Smooth muscle cell (in vitro differentiated cells): ENCODE data around the gene HOXC9. TPM values are rescaled to one million over a fixed set of nuclear protein-coding genes. Genes with fewer than 3 reads are reported as not detected.

ENCODE experiments used
- DNase-seq: peaks from one replicate; lab custom pipeline; 2025; ENCODE audit not compliant: unreplicated experiment; lab: John Stamatoyannopoulos, UW
- H2AFZ ChIP-seq: fragments of 200-600 bp; sonication (generic); 2 replicates; pipeline ENCODE4 v1.6.0; 2016; ENCODE audit warnings: antibody characterized with exemption, low read depth, mild to moderate bottlenecking
- H3F3A ChIP-seq: fragments of 200-600 bp; sonication (generic); 2 replicates; pipeline ENCODE4 v1.6.0; 2017; ENCODE audit warnings: antibody characterized with exemption, low read depth
- H3K27ac ChIP-seq: fragments of 200-600 bp; sonication (generic); 2 replicates; pipeline ENCODE4 v1.5.1; 2016; ENCODE audit warnings: low read depth, mild to moderate bottlenecking
- H3K27me3 ChIP-seq: fragments of 200-600 bp; sonication (generic); 2 replicates; pipeline ENCODE4 v1.6.1; 2016; ENCODE audit warnings: low read depth, mild to moderate bottlenecking
- H3K36me3 ChIP-seq: fragments of 200-600 bp; sonication (generic); 2 replicates; pipeline ENCODE4 v1.5.1; 2016; ENCODE audit warnings: low read depth
- H3K4me1 ChIP-seq: fragments of 200-600 bp; sonication (generic); 2 replicates; pipeline ENCODE4 v1.5.1; 2016; ENCODE audit warnings: low read depth
- H3K4me2 ChIP-seq: fragments of 200-600 bp; sonication (generic); 2 replicates; pipeline ENCODE4 v1.6.0; 2016; ENCODE audit warnings: mild to moderate bottlenecking
- H3K4me3 ChIP-seq: fragments of 200-600 bp; sonication (generic); 2 replicates; pipeline ENCODE4 v1.5.1; 2016; ENCODE audit warnings: mild to moderate bottlenecking
- H3K79me2 ChIP-seq: fragments of 200-600 bp; sonication (generic); 2 replicates; pipeline ENCODE4 v1.6.0; 2016; ENCODE audit warnings: low read depth, mild to moderate bottlenecking
- H3K9ac ChIP-seq: fragments of 200-600 bp; sonication (generic); 2 replicates; pipeline ENCODE4 v1.6.0; 2016; ENCODE audit warnings: low read depth
- H3K9me3 ChIP-seq: fragments of 200-600 bp; sonication (generic); replicated peaks from 2 replicates; pipeline ENCODE4 v1.5.1; 2016; ENCODE audit warnings: low read depth
- H4K20me1 ChIP-seq: fragments of 200-600 bp; sonication (generic); 2 replicates; pipeline ENCODE4 v1.6.0; 2016; ENCODE audit warnings: low read depth
- WGBS: methylation state at CpG from one replicate; pipeline ENCODE4 v1.1.7; 2016; ENCODE audit warnings: low lambda C conversion rate; 5-methylcytosine and 5-hydroxymethylcytosine counted together
- polyA plus RNA-seq: library from polyadenylated mRNA; unstranded; fragments of >200 nt; fragmentation: Nextera tagmentation; extraction: Ambion mirVana; gene quantifications from 2 replicates; pipeline ENCODE4 v1.2.1, GENCODE V29; 2016
- total RNA-seq: library from RNA; depleted of rRNA; stranded (reverse); fragments of >200 nt; gene quantifications from 2 replicates; pipeline ENCODE4 v1.2.3, GENCODE V29; 2014
- TF ChIP-seq, protein P1 (sequence below): fragments of 200-600 bp; sonication (generic); IDR thresholded peaks from 2 replicates; pipeline ENCODE4 v1.5.1; 2017; ENCODE audit warnings: borderline replicate concordance, mild to moderate bottlenecking, antibody characterized with exemption; ENCODE audit not compliant: insufficient read depth, poor library complexity, severe bottlenecking

The HOXC9 gene
- total and polyA plus RNA-seq, 2 experiments from 2014 or later, result 1.2 to 2.7 TPM

DNA sequence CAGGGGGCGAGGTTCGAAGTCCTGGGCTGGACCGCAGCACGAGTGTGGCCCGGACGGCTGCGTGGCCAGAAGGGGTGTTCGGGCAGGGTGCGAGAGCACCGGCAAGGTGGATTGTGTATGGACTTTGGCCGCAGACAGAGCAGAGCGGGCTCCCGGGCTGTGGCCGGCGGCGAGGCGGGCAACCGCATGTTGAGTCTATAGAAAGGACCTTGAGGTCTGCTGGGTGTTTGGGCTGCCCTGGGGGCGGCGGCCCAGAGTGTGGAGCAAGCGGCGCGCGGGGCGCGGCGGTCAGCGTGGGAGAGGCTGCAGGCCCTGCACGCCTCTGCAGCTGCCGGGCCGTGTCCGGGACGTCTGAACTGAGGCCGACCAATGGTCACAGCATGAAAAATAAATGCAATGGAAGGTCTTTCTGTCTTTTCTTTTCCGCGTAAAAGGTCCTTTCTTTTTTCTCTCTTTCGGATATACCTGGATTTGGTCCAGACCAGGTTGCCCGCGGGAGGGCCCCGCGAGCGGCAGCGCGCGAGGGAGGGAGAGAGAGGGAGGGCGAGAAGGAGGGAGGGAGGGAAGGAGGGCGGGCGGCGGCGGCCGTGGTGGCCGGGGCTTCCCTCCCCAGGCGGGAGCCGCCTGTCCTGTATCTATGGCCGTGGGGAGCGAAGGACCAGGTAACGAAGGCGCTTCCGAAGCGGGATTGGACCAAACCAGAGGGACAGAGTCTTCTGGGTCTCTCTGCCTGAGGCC lies 5.5 kb upstream of the HOXC9 start:
- TF ChIP-seq, protein P1, sequence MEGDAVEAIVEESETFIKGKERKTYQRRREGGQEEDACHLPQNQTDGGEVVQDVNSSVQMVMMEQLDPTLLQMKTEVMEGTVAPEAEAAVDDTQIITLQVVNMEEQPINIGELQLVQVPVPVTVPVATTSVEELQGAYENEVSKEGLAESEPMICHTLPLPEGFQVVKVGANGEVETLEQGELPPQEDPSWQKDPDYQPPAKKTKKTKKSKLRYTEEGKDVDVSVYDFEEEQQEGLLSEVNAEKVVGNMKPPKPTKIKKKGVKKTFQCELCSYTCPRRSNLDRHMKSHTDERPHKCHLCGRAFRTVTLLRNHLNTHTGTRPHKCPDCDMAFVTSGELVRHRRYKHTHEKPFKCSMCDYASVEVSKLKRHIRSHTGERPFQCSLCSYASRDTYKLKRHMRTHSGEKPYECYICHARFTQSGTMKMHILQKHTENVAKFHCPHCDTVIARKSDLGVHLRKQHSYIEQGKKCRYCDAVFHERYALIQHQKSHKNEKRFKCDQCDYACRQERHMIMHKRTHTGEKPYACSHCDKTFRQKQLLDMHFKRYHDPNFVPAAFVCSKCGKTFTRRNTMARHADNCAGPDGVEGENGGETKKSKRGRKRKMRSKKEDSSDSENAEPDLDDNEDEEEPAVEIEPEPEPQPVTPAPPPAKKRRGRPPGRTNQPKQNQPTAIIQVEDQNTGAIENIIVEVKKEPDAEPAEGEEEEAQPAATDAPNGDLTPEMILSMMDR, result no peak
- Histone ChIP-seq H3K4me1 (no peaks in the 10 kb centered on the region), H3K9me3 (no peaks in the 10 kb centered on the region), H3K27ac (no peak overlapping the region), H3K79me2 (no peaks in the 10 kb centered on the region), H3F3A (no peaks in the 10 kb centered on the region), H3K4me3 (peak overlapping the region; percentile 49), H3K36me3 (no peaks in the 10 kb centered on the region), H3K27me3 (peaks cover 100% of the 10 kb centered on the region), H3K4me2 (peak overlapping the region; percentile 89), H3K9ac (no peak overlapping the region), H4K20me1 (no peaks in the 10 kb centered on the region), H2AFZ (no peak overlapping the region)
- no peak for DNase-seq
- 11% methylated on average over 36 of the region's 60 CpGs for WGBS

DNA sequence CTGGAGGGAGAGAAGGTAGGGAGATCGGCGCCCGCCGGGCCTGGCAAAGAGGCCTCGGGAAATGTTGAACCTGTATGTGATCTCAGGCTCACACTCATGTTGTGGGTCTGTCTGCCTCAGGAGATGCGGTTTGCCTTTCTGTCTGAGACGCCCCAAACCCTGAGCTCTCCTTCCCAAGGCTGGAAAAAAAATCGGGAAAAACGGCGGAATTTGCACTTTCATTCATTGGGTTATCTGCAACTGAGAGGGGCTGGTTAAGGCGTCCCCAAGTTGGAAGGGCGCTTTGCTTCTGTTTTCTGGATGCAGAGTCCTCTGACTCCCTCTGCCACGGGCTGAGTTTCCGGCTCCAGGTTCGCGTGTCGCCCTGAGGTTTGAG lies 5.0 kb upstream of the HOXC9 start:
- Histone ChIP-seq H4K20me1 (no peaks in the 10 kb centered on the region), H3K9me3 (no peaks in the 10 kb centered on the region), H3K4me1 (peaks cover 1% of the 10 kb centered on the region), H3F3A (no peaks in the 10 kb centered on the region), H3K27ac (no peak overlapping the region), H3K27me3 (peaks cover 100% of the 10 kb centered on the region), H3K4me3 (peak overlapping the region; percentile 49), H3K36me3 (no peaks in the 10 kb centered on the region), H3K4me2 (peak overlapping the region; percentile 89), H2AFZ (peak overlapping the region; percentile 84), H3K9ac (no peak overlapping the region), H3K79me2 (no peaks in the 10 kb centered on the region)
- WGBS, result 5% methylated on average over 17 of the region's 17 CpGs
- DNase-seq, result no peak
- TF ChIP-seq, protein P1, result no peak

DNA sequence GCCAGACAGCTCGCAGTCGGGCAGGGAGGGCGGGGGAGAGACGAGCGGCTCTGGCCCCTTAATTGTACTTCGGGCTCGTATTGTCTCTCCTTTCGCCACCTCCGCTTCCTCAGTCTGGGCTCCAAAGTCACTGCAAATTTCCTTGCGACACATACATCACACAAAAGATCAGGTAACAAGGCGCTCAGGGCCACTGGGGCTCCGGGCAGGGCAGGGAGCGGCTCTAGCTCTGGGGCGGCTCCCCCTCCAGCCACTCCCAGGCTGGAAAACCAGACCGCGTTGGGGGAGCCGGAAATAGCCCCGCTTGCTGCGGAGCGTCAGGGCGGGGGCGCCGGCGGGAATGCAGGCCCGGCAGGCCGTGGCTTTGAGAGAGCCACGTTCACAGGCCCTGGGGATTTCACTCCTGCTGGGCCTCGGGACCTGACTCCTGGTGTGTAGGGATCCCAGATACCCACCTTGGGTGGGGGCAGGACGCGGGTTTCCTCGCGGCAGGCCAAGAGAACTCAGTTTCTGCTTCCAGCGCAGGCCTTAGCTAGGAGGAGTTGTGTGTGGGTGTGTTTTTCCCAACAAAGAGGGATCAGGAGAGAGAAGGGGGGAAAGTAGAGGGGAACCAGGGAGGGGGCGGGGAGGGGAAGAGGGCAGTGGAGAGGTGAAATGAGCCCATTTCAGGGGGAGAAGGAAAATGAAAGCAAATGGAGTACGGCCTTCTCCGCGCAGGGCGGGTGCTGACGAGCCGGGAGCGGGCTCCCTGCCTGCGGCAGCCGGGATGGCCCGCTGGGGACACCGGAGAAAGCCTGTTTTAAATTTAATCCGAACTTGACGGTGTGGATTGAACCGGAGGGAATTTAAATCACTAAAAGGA lies 4.4 kb upstream of the HOXC9 start:
- H3K9me3 ChIP-seq, result no peaks in the 10 kb centered on the region
- no peaks in the 10 kb centered on the region for H4K20me1 ChIP-seq
- H3K36me3 ChIP-seq, result no peaks in the 10 kb centered on the region
- H3K27me3 ChIP-seq, result peaks cover 100% of the 10 kb centered on the region
- H3K9ac ChIP-seq, result peak overlapping the region; percentile 63
- 4% methylated on average over 45 of the region's 48 CpGs for WGBS
- peak overlapping the region; percentile 49 for H3K4me3 ChIP-seq
- DNase-seq, result no peak
- H3K4me2 ChIP-seq, result peak overlapping the region; percentile 89
- TF ChIP-seq, protein P1, result no peak
- H3F3A ChIP-seq, result no peaks in the 10 kb centered on the region
- peak overlapping the region; percentile 21 for H3K27ac ChIP-seq
- no peaks in the 10 kb centered on the region for H3K79me2 ChIP-seq
- H2AFZ ChIP-seq, result peak overlapping the region; percentile 84
- peaks cover 7% of the 10 kb centered on the region for H3K4me1 ChIP-seq
